SK-N-SH treated with all-trans-retinoic acid at 6 μM for 48 hours (cell line): ENCODE data around the gene SOX6.

Experiments
- ATAC-seq: fragments of 200-7000 bp; cut with Tn5 transposase; 3 replicates; pipeline ENCODE4 v1.9.1; 2020; ENCODE audit warnings: mild to moderate bottlenecking, moderate library complexity
- ARNTL ChIP-seq: fragments of 450-650 bp; formaldehyde crosslinking; IDR thresholded peaks from 2 replicates; pipeline ENCODE4 v1.5.0; 2020; ENCODE audit warnings: low read depth, mild to moderate bottlenecking, moderate library complexity, borderline replicate concordance
- BACH2 ChIP-seq: fragments of 250-450 bp; sonication (Bioruptor Pico); IDR thresholded peaks from 2 replicates; pipeline ENCODE4 v1.9.0; 2021; ENCODE audit warnings: mild to moderate bottlenecking, borderline replicate concordance
- CSDC2 ChIP-seq: fragments of 250-450 bp; sonication (Bioruptor Pico); IDR thresholded peaks from 2 replicates; pipeline ENCODE4 v1.5.0; 2020; ENCODE audit warnings: mild to moderate bottlenecking, moderate library complexity
- ESRRG ChIP-seq: fragments of 250-450 bp; sonication (Bioruptor Pico); IDR thresholded peaks from 2 replicates; pipeline ENCODE4 v1.6.1; 2021; ENCODE audit warnings: mild to moderate bottlenecking
- GLIS3 ChIP-seq: fragments of 250-450 bp; sonication (Bioruptor Pico); IDR thresholded peaks from 2 replicates; pipeline ENCODE4 v1.5.0; 2020; ENCODE audit warnings: mild to moderate bottlenecking, moderate library complexity
- ISL1 ChIP-seq: fragments of 250-450 bp; sonication (Bioruptor Pico); IDR thresholded peaks from 2 replicates; pipeline ENCODE4 v2.1.2; 2022; ENCODE audit warnings: mild to moderate bottlenecking, moderate library complexity
- OSR1 ChIP-seq: fragments of 250-450 bp; sonication (Bioruptor Pico); IDR thresholded peaks from 2 replicates; pipeline ENCODE4 v1.8.0; 2022; ENCODE audit warnings: moderate library complexity, mild to moderate bottlenecking, inconsistent platforms
- PPARA ChIP-seq: fragments of 250-450 bp; sonication (Bioruptor Pico); IDR thresholded peaks from 2 replicates; pipeline ENCODE4 v1.5.0; 2020; ENCODE audit warnings: mild to moderate bottlenecking, borderline replicate concordance
- RARB ChIP-seq: fragments of 250-450 bp; sonication (Bioruptor Pico); IDR thresholded peaks from 2 replicates; pipeline ENCODE4 v1.8.0; 2021; ENCODE audit warnings: mild to moderate bottlenecking, moderate library complexity
- SNAI2 ChIP-seq: fragments of 250-450 bp; sonication (Bioruptor Pico); IDR thresholded peaks from 2 replicates; pipeline ENCODE4 v1.5.0; 2020; ENCODE audit warnings: mild to moderate bottlenecking, moderate library complexity
- TCF4 ChIP-seq: fragments of 250-450 bp; sonication (Bioruptor Pico); IDR thresholded peaks from 2 replicates; pipeline ENCODE4 v1.8.0; 2021; ENCODE audit warnings: mild to moderate bottlenecking, moderate library complexity, borderline replicate concordance
- TOX ChIP-seq: fragments of 250-450 bp; sonication (Bioruptor Pico); IDR thresholded peaks from 2 replicates; pipeline ENCODE4 v1.8.0; 2021; ENCODE audit warnings: mild to moderate bottlenecking, moderate library complexity, borderline replicate concordance
- ZC3H10 ChIP-seq: fragments of 250-450 bp; sonication (Bioruptor Pico); IDR thresholded peaks from 2 replicates; pipeline ENCODE4 v1.5.1; 2021; ENCODE audit warnings: mild to moderate bottlenecking, moderate library complexity
- ZFP3 ChIP-seq: fragments of 250-450 bp; sonication (Bioruptor Pico); IDR thresholded peaks from 2 replicates; pipeline ENCODE4 v1.5.0; 2020; ENCODE audit warnings: mild to moderate bottlenecking, moderate library complexity
- ZNF565 ChIP-seq: fragments of 450-650 bp; formaldehyde crosslinking; conservative IDR thresholded peaks from 2 replicates; pipeline ENCODE4 v1.5.0; 2020; ENCODE audit warnings: low read depth, mild to moderate bottlenecking, moderate library complexity
- ZNF70 ChIP-seq: fragments of 450-650 bp; formaldehyde crosslinking; IDR thresholded peaks from 2 replicates; pipeline ENCODE4 v1.5.0; 2020; ENCODE audit warnings: mild to moderate bottlenecking, moderate library complexity
- ZNF8 ChIP-seq: fragments of 450-650 bp; formaldehyde crosslinking; IDR thresholded peaks from 2 replicates; pipeline ENCODE4 v1.5.0; 2020; ENCODE audit warnings: mild to moderate bottlenecking, moderate library complexity
- TF ChIP-seq, protein P1 (sequence below): fragments of 250-450 bp; sonication (Bioruptor Pico); IDR thresholded peaks from 2 replicates; pipeline ENCODE4 v1.8.0; 2020; ENCODE audit warnings: mild to moderate bottlenecking, moderate library complexity, borderline replicate concordance
- TF ChIP-seq, protein P2 (sequence below): fragments of 250-450 bp; sonication (Bioruptor Pico); IDR thresholded peaks from 2 replicates; pipeline ENCODE4 v1.5.0; 2020; ENCODE audit warnings: mild to moderate bottlenecking, moderate library complexity
- TF ChIP-seq, protein P3 (sequence below): fragments of 250-450 bp; sonication (Bioruptor Pico); IDR thresholded peaks from 2 replicates; pipeline ENCODE4 v1.5.1; 2021; ENCODE audit warnings: mild to moderate bottlenecking, moderate library complexity
- TF ChIP-seq, protein P4 (sequence below): fragments of 250-450 bp; sonication (Bioruptor Pico); IDR thresholded peaks from 2 replicates; pipeline ENCODE4 v1.5.1; 2020; ENCODE audit warnings: low read depth, mild to moderate bottlenecking, moderate library complexity

Gene SOX6

DNA sequence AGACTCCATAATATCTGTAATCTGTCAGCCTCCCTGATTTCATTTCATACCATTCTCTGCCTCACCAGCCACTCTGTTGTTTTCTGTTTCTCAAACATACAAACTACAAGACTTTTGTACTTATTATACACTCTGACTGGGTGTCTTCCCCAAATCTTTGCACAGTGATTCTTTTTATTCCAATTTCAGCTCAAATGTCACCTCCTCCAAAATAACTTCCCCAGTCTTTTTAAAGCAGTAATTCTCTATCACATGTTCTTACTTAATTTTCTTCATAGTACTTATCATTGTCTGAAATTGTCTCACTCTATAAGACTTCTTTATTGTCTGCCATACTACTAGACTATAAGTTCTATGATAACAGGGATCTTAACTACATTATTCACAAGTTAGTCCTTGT is 19.6 kb downstream of the SOX6 start (continued):
- TF ChIP-seq, protein P1, sequence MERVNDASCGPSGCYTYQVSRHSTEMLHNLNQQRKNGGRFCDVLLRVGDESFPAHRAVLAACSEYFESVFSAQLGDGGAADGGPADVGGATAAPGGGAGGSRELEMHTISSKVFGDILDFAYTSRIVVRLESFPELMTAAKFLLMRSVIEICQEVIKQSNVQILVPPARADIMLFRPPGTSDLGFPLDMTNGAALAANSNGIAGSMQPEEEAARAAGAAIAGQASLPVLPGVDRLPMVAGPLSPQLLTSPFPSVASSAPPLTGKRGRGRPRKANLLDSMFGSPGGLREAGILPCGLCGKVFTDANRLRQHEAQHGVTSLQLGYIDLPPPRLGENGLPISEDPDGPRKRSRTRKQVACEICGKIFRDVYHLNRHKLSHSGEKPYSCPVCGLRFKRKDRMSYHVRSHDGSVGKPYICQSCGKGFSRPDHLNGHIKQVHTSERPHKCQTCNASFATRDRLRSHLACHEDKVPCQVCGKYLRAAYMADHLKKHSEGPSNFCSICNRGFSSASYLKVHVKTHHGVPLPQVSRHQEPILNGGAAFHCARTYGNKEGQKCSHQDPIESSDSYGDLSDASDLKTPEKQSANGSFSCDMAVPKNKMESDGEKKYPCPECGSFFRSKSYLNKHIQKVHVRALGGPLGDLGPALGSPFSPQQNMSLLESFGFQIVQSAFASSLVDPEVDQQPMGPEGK (CRISPR knock-in tag): no peak
- no peak for TF ChIP-seq GLIS3 (CRISPR knock-in tag)
- TF ChIP-seq, all 23 proteins: peak for 0

GRCh38 chr11:16336204-16336603 is 20.1 kb downstream of the SOX6 start:
- ATAC-seq: no peak
- TF ChIP-seq, protein P2, sequence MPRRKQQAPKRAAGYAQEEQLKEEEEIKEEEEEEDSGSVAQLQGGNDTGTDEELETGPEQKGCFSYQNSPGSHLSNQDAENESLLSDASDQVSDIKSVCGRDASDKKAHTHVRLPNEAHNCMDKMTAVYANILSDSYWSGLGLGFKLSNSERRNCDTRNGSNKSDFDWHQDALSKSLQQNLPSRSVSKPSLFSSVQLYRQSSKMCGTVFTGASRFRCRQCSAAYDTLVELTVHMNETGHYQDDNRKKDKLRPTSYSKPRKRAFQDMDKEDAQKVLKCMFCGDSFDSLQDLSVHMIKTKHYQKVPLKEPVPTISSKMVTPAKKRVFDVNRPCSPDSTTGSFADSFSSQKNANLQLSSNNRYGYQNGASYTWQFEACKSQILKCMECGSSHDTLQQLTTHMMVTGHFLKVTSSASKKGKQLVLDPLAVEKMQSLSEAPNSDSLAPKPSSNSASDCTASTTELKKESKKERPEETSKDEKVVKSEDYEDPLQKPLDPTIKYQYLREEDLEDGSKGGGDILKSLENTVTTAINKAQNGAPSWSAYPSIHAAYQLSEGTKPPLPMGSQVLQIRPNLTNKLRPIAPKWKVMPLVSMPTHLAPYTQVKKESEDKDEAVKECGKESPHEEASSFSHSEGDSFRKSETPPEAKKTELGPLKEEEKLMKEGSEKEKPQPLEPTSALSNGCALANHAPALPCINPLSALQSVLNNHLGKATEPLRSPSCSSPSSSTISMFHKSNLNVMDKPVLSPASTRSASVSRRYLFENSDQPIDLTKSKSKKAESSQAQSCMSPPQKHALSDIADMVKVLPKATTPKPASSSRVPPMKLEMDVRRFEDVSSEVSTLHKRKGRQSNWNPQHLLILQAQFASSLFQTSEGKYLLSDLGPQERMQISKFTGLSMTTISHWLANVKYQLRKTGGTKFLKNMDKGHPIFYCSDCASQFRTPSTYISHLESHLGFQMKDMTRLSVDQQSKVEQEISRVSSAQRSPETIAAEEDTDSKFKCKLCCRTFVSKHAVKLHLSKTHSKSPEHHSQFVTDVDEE: no peak
- TF ChIP-seq ZNF70 (CRISPR knock-in tag): no peak
- TF ChIP-seq ZC3H10: no peak
- TF ChIP-seq GLIS3 (CRISPR knock-in tag): no peak
- no peak for TF ChIP-seq BACH2 (CRISPR knock-in tag)
- TF ChIP-seq CSDC2 (CRISPR knock-in tag): no peak
- TF ChIP-seq ZNF565: no peak
- TF ChIP-seq OSR1 (CRISPR knock-in tag): no peak
- no peak for TF ChIP-seq TCF4 (CRISPR knock-in tag)
- TF ChIP-seq ARNTL (CRISPR knock-in tag): no peak
- no peak for TF ChIP-seq ESRRG (CRISPR knock-in tag)
- TF ChIP-seq, protein P3, sequence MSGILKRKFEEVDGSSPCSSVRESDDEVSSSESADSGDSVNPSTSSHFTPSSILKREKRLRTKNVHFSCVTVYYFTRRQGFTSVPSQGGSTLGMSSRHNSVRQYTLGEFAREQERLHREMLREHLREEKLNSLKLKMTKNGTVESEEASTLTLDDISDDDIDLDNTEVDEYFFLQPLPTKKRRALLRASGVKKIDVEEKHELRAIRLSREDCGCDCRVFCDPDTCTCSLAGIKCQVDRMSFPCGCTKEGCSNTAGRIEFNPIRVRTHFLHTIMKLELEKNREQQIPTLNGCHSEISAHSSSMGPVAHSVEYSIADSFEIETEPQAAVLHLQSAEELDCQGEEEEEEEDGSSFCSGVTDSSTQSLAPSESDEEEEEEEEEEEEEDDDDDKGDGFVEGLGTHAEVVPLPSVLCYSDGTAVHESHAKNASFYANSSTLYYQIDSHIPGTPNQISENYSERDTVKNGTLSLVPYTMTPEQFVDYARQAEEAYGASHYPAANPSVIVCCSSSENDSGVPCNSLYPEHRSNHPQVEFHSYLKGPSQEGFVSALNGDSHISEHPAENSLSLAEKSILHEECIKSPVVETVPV (CRISPR knock-in tag): no peak
- no peak for TF ChIP-seq SNAI2 (CRISPR knock-in tag)
- TF ChIP-seq TOX (CRISPR knock-in tag): no peak
- no peak for TF ChIP-seq RARB (CRISPR knock-in tag)
- TF ChIP-seq PPARA (CRISPR knock-in tag): no peak
- no peak for TF ChIP-seq ZNF8 (CRISPR knock-in tag)
- no peak for TF ChIP-seq ZFP3 (CRISPR knock-in tag)
- no peak for TF ChIP-seq ISL1 (CRISPR knock-in tag)
- TF ChIP-seq, all 23 proteins: peak for 0

- peak; percentile 56 for TF ChIP-seq ISL1 (CRISPR knock-in tag)
- TF ChIP-seq RARB (CRISPR knock-in tag): no peak
These were observed 20.9 kb downstream of the SOX6 start for GRCh38 chr11:16335236-16335962.

GRCh38 chr11:16326679-16327297 is 29.6 kb downstream of the SOX6 start:
- peak; percentile 96 for ATAC-seq
- no peak for TF ChIP-seq ZFP3 (CRISPR knock-in tag)
- TF ChIP-seq SNAI2 (CRISPR knock-in tag): no peak
- TF ChIP-seq PPARA (CRISPR knock-in tag): no peak
- TF ChIP-seq TCF4 (CRISPR knock-in tag): no peak
- TF ChIP-seq, protein P4, sequence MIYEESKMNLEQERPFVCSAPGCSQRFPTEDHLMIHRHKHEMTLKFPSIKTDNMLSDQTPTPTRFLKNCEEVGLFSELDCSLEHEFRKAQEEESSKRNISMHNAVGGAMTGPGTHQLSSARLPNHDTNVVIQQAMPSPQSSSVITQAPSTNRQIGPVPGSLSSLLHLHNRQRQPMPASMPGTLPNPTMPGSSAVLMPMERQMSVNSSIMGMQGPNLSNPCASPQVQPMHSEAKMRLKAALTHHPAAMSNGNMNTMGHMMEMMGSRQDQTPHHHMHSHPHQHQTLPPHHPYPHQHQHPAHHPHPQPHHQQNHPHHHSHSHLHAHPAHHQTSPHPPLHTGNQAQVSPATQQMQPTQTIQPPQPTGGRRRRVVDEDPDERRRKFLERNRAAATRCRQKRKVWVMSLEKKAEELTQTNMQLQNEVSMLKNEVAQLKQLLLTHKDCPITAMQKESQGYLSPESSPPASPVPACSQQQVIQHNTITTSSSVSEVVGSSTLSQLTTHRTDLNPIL: no peak

More at GRCh38 chr11:16335236-16335962, 20.9 kb downstream of the SOX6 start:
- ATAC-seq: no peak
